Memory B cell (primary cell): ENCODE results near the gene IL10.

Experiments
- ATAC-seq: fragments of 150-1000 bp; cut with Tn5 transposase; 2 replicates; pipeline ENCODE4 v1.10.0; 2021; ENCODE audit warnings: low read depth, mild to moderate bottlenecking, moderate library complexity
- DNase-seq, 2 donors: peaks; one replicate each; pipeline ENCODE4 v3.0.0; 2022; ENCODE audit warnings: low spot score in 2 of 2
- H3K27ac Mint-ChIP-seq: one replicate; pipeline ENCODE4 v1.8.0; 2022; ENCODE audit warnings: mild to moderate bottlenecking, moderate library complexity, mixed read lengths
- H3K27me3 Mint-ChIP-seq: one replicate; pipeline ENCODE4 v1.8.0; 2022; ENCODE audit warnings: mixed read lengths
- H3K36me3 Mint-ChIP-seq: one replicate; pipeline ENCODE4 v1.8.0; 2022; ENCODE audit warnings: mild to moderate bottlenecking, mixed read lengths
- H3K4me1 Mint-ChIP-seq: one replicate; pipeline ENCODE4 v1.8.0; 2022; ENCODE audit warnings: mixed read lengths
- H3K4me3 Mint-ChIP-seq: one replicate; pipeline ENCODE4 v1.8.0; 2022; ENCODE audit warnings: mild to moderate bottlenecking, moderate library complexity, mixed read lengths
- H3K9me3 Mint-ChIP-seq: one replicate; pipeline ENCODE4 v1.8.0; 2022; ENCODE audit warnings: mixed read lengths

Gene IL10

GRCh38 chr1:206727981-206728696 is 44.2 kb downstream of the IL10 start:
- no peaks in the 10 kb centered on the region for H3K9me3 Mint-ChIP-seq
- peaks cover 33% of the 10 kb centered on the region for H3K4me1 Mint-ChIP-seq

GRCh38 chr1:206725109-206725963 is 47.0 kb downstream of the IL10 start:
- DNase-seq (peak; percentile 38 to 48), ATAC-seq (peak; percentile 59)
- Mint-ChIP-seq H3K36me3 (peaks cover 5% of the 10 kb centered on the region), H3K4me1 (peaks cover 42% of the 10 kb centered on the region), H3K27ac (no peak overlapping the region), H3K9me3 (no peaks in the 10 kb centered on the region), H3K4me3 (no peak overlapping the region), H3K27me3 (no peaks in the 10 kb centered on the region)

More at GRCh38 chr1:206727981-206728696, 44.2 kb downstream of the IL10 start:
- Mint-ChIP-seq H3K36me3 (peaks cover 12% of the 10 kb centered on the region), H3K4me3 (no peak overlapping the region), H3K27me3 (no peaks in the 10 kb centered on the region), H3K27ac (peak overlapping the region; percentile 9)
- ATAC-seq: no peak
- DNase-seq: no peak

GRCh38 chr1:206723805-206724472 is 48.4 kb downstream of the IL10 start:
- Mint-ChIP-seq H3K27me3 (no peaks in the 10 kb centered on the region), H3K4me1 (peaks cover 50% of the 10 kb centered on the region), H3K9me3 (no peaks in the 10 kb centered on the region), H3K36me3 (peaks cover 2% of the 10 kb centered on the region), H3K27ac (no peak overlapping the region), H3K4me3 (no peak overlapping the region)
- DNase-seq (no peak), ATAC-seq (no peak)

- no peak overlapping the region for H3K27ac Mint-ChIP-seq
- H3K9me3 Mint-ChIP-seq: no peaks in the 10 kb centered on the region
- peaks cover 2% of the 10 kb centered on the region for H3K36me3 Mint-ChIP-seq
- H3K4me1 Mint-ChIP-seq: peaks cover 54% of the 10 kb centered on the region
- DNase-seq (no peak), ATAC-seq (no peak)
- no peak overlapping the region for H3K4me3 Mint-ChIP-seq
- H3K27me3 Mint-ChIP-seq: no peaks in the 10 kb centered on the region
Observed at GRCh38 chr1:206723462-206723804, 48.9 kb downstream of the IL10 start.

- peaks cover 2% of the 10 kb centered on the region for H3K36me3 Mint-ChIP-seq
- H3K27me3 Mint-ChIP-seq: no peaks in the 10 kb centered on the region
- ATAC-seq (no peak), DNase-seq (no peak)
- no peak overlapping the region for H3K4me3 Mint-ChIP-seq
- H3K4me1 Mint-ChIP-seq: peaks cover 55% of the 10 kb centered on the region
- no peak overlapping the region for H3K27ac Mint-ChIP-seq
- H3K9me3 Mint-ChIP-seq: no peaks in the 10 kb centered on the region
Observed at GRCh38 chr1:206722751-206723461, 49.4 kb downstream of the IL10 start.

GRCh38 chr1:206721454-206721853 is 50.8 kb downstream of the IL10 start:
- Mint-ChIP-seq H3K9me3 (no peaks in the 10 kb centered on the region), H3K4me1 (peaks cover 63% of the 10 kb centered on the region), H3K27me3 (no peaks in the 10 kb centered on the region), H3K4me3 (no peak overlapping the region), H3K27ac (peak overlapping the region; percentile 79), H3K36me3 (peaks cover 2% of the 10 kb centered on the region)
- ATAC-seq: no peak
- DNase-seq: no peak

GRCh38 chr1:206719169-206719839 is 53.0 kb downstream of the IL10 start:
- ATAC-seq (peak; percentile 85), DNase-seq (peak in 1 of 2 donors; percentile 49)
- Mint-ChIP-seq H3K27me3 (no peaks in the 10 kb centered on the region), H3K4me1 (peaks cover 63% of the 10 kb centered on the region), H3K36me3 (peaks cover 2% of the 10 kb centered on the region), H3K9me3 (no peaks in the 10 kb centered on the region), H3K27ac (peak overlapping the region; percentile 96), H3K4me3 (peak overlapping the region; percentile 46)

GRCh38 chr1:206717674-206717989 is 54.7 kb downstream of the IL10 start:
- Mint-ChIP-seq H3K27me3 (no peaks in the 10 kb centered on the region), H3K4me3 (peak overlapping the region; percentile 45), H3K9me3 (no peaks in the 10 kb centered on the region), H3K4me1 (peaks cover 60% of the 10 kb centered on the region), H3K36me3 (peaks cover 2% of the 10 kb centered on the region), H3K27ac (peak overlapping the region; percentile 85)
- ATAC-seq: no peak
- DNase-seq: no peak
